ENCODE measurements around the gene IL10RA.

DNA sequence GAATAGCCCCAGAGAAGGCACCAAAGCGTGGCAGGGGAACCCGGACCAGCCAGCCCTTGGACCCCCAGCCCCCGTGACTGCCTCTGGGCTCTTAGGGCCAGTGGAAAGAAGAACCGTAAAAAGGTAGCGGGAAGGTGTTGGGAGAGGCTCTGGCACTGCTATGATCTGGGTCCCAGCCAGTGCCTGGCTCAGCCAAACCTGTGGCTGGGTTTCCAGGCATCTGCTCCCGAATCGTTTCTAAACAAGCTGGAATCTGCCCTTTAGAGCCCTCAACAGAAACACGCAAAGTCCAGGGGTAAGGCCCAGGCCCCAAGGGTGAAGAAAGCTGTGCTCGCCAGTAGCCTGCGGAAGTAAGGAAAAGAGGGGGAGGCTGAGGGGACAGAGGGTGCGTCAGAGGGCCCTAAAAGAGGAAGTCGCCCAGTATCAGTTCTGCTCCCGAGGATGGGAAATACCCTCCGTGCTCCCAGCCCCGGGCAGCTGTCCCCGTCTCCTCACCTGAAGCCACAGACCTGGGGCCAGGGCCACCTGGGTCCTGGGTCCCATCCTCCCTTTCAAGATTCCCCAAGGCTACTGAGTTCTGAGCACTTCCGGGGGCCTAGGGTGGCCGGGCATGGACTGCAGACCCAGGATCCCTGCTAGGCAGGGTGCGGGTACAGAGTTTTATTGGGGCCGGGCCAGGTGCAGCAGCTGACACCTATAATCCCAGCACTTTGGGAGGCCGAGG is 24.7 kb downstream of the IL10RA start:
- TF ChIP-seq, protein P1, sequence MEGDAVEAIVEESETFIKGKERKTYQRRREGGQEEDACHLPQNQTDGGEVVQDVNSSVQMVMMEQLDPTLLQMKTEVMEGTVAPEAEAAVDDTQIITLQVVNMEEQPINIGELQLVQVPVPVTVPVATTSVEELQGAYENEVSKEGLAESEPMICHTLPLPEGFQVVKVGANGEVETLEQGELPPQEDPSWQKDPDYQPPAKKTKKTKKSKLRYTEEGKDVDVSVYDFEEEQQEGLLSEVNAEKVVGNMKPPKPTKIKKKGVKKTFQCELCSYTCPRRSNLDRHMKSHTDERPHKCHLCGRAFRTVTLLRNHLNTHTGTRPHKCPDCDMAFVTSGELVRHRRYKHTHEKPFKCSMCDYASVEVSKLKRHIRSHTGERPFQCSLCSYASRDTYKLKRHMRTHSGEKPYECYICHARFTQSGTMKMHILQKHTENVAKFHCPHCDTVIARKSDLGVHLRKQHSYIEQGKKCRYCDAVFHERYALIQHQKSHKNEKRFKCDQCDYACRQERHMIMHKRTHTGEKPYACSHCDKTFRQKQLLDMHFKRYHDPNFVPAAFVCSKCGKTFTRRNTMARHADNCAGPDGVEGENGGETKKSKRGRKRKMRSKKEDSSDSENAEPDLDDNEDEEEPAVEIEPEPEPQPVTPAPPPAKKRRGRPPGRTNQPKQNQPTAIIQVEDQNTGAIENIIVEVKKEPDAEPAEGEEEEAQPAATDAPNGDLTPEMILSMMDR (IDR thresholded peaks at IDR 0.05; ENCODE audit: low read depth, low read length): no peak
- no peak for TF ChIP-seq EZH2phosphoT487 (IDR thresholded peaks at IDR 0.05; ENCODE audit: low read depth)

Measured in OCI-LY3 (cell line).